Stimulated activated CD4-positive, alpha-beta T cell treated with anti-CD3 and anti-CD28 coated beads, Interleukin-15, amount 100 ng/mL, for 1 hour (primary cell): Measurements from ENCODE around the gene PRAMEF15.
"Not testable (repeated sequence)": the region's sequence is repeated elsewhere in the genome, so short reads cannot be mapped to it uniquely, and the experiment has no call there.

ENCODE experiments used
- DNase-seq, 2 donors: peaks; one replicate each; pipeline ENCODE4 v3.0.0-alpha.2; 2020; ENCODE audit warnings: low read depth in 1 of 2, low spot score in 1 of 2

Gene PRAMEF15

DNA sequence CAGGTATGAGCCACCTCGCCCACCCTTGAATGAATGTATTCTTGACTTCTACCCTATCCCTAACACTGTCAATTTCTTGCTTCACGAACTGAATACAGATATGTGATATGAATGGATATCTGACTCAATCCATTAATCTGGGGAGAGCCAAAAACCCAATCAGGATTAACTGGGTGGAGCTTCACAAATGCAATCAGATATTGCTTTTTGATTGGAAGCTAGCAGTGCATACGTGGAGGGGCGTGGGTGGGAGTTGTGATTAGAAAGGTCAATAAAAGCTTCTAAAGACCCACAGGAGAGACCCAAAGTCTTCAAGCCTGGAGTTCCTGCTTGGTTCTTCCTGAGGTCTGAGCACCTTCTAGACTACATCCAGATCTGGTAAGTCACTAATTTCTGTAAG is at the start of gene PRAMEF15:
Gene PRAMEF15 (plus strand): TSS at position 301 of the 400 bp plus-strand sequence. CDS start 2,827 bp downstream, outside the sequence.
- DNase-seq, result not testable (repeated sequence)

DNA sequence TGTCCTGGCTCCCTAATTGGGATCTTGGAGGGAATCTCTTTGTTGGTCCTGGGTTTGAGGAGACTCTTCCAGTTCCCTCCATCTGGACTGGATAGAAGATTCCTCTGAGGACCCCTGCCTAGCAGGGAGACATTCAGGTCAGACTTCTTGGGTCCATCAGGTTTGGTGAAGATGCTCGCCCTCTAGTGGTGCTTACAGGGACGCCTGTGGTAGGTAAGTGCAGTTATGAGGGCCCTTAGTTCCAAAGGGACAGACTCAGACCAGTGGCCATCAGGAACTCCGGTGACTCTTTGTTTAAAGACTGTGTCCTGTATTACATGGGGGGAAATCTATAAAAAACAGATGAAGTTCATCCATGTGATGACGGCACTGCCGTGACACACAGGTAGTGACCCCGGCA is 38.4 kb upstream of the PRAMEF15 start:
- not testable (repeated sequence) for DNase-seq

GRCh38 chr1:13279617-13280016 is 35.8 kb upstream of the PRAMEF15 start:
- not testable (repeated sequence) for DNase-seq

GRCh38 chr1:13285037-13285436 is 30.3 kb upstream of the PRAMEF15 start, which contains the start of gene PRAMEF8:
PRAMEF8 (minus strand) TSS chr1:13285137; CDS start chr1:13284091, 1,046 bp downstream.
- DNase-seq, result not testable (repeated sequence)

DNA sequence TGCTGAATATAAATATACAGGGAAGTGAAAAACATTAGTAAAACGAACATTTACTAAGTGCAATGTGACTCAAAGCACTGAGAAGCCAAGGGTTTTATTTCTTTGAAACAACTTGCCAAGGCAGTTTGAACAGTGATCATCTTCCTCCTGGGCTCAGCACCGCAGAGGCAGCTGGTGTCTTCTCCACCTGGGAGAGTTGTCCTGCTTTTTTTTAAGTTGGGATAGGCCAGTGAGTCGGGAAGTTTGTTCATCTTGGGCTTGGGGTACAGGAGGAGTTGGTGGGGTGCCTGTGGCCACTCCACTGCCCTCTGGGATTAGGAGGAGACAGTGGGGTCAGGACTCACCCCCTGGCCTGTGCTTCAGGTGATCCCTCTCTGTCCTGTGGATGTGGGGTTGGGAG is 26.4 kb upstream of the PRAMEF15 start:
- not testable (repeated sequence) for DNase-seq

DNA sequence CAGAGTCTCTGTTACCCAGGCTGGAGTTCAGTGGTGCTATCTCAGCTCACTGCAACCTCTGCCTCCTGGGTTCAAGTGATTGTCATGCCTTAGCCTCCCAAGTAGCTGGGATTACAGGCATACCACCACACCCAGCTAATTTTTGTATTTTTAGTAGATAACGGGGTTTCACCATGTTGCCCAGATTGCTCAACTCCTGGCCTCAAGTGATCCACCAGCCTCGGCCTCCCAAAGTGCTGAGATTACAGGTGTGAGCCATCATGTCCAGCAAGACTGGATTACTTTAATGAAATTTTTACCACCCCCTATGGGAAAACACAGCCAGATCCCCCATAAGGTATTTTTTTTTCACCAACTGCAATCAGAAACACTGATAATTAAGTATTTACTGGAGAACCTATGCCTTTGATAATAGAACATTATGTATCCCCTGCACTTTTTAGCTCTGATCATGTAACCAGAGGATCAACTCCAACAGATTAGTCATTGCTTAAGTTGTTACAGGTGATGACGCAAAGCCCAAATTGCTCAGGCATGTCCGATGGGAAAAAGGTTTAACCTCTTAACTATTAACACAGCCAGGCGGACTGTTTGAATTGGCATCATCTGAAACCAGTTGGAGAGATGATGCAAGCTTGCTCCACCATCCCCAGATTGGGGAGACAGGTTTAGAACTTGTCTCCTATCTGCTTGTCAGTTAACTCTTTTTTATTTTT is 18.0 kb upstream of the PRAMEF15 start:
- not testable (repeated sequence) for DNase-seq

DNA sequence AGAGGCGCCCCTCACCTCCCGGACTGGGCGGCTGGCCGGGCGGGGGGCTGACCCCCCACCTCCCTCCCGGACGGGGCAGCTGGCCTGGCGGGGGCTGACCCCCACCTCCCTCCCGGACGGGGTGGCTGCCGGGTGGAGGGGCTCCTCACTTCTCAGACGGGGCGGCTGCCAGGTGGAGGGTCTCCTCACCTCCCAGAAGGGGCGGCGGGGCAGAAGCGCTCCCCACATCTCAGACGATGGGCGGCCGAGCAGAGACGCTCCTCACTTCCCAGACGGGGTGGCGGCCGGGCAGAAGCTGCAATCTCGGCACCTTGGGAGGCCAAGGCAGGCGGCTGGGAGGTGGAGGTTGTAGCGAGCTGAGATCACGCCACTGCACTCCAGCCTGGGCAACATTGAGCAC is 16.7 kb upstream of the PRAMEF15 start:
- DNase-seq, result not testable (repeated sequence)

GRCh38 chr1:13302197-13302596 is 13.2 kb upstream of the PRAMEF15 start:
- DNase-seq, result not testable (repeated sequence)

- DNase-seq, result not testable (repeated sequence)
These were observed 12.1 kb upstream of the PRAMEF15 start, which contains the start of gene PRAMEF33 for GRCh38 chr1:13303239-13303638. PRAMEF33 (plus strand) TSS chr1:13303539; CDS start chr1:13305955, 2,416 bp downstream.

DNA sequence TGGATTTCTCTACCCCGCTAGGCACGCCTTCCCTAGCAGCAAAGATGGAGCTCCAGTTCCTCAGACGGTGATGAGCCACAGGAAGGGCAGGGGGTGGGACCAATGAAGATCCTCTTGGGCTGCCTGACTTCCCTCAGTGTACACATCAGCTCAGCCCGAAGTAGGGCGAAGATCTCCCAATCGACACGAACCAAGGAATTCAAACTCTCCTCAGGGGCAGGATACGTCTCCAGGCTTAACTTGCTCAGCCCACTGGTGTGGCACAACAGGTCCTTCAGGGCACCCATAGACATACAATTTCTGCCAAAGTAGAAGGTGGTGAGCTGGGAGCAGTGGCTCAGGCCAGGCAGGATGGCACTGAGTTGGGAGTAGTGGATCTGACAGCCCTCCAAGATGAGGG is 27.1 kb downstream of the PRAMEF15 start:
- not testable (repeated sequence) for DNase-seq

DNA sequence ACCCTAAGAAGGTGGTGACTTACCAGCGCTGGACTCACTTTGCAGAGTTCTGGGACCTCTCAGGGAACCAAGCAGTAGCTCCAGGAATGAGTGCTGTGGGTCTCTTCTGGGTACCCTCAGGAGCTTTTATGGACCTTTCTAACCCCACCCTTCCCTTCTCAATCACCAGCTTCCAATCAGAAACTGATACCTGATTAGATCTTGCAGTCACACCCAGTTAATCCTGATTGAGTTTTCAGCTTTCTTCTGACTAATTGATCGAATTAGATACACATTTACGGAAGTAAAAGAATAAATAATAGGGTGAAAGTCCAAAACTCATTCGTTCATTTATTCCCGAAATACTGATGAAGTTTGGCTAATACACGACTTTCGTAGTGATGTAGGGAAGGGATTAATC is 31.7 kb downstream of the PRAMEF15 start, which contains the start of gene PRAMEF14:
Gene PRAMEF14 (minus strand): TSS at position 101 of the 400 bp plus-strand sequence. CDS start 1,820 bp downstream, outside the sequence.
- not testable (repeated sequence) for DNase-seq

DNA sequence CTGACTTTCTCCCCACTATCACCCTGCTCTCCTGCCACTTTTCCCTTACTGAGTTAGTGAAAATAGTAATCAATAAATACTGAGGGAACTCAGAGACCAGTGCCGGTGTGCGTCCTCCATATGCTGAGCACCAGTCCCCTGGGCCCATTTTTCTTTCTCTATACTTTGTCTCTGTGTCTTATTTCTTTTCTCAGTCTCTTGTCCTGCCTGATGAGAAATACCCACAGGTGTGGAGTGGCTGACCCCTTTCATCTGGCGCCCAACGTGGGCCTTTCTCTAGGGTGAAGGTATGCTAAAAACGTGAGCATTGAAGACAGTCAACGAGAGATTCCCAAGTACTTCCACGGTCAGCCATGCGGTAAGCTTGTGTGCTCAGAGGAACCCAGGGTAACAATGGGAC is 38.1 kb downstream of the PRAMEF15 start:
- DNase-seq, result not testable (repeated sequence)

GRCh38 chr1:13354475-13354874 is 39.1 kb downstream of the PRAMEF15 start:
- DNase-seq, result not testable (repeated sequence)

GRCh38 chr1:13356774-13357173 is 41.4 kb downstream of the PRAMEF15 start:
- DNase-seq, result not testable (repeated sequence)

GRCh38 chr1:13362364-13362763 is 47.0 kb downstream of the PRAMEF15 start:
- not testable (repeated sequence) for DNase-seq

GRCh38 chr1:13364928-13365327 is 49.5 kb downstream of the PRAMEF15 start:
- not testable (repeated sequence) for DNase-seq

- not testable (repeated sequence) for DNase-seq
These were observed 51.2 kb downstream of the PRAMEF15 start for GRCh38 chr1:13366536-13366935.

DNA sequence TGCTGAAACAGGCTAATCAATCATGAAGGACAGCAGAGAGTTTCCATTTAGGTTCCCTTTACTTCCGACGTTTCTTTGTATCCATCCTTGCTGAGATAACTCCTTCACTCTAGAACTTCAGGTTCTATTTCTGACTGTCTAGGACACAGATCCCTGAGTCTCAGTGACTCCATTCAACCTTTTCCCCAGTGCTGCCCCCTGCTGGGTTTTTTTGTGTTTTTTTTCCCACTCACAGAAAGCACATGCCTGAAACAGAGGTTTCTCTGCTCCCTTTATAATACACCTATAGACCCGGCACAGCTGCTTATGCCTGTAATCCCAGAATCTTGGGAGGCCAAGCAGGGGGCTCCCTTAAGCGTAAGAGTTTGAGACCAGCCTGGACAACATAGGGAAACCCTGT is 53.2 kb downstream of the PRAMEF15 start:
- not testable (repeated sequence) for DNase-seq
